Ectodermal cell (in vitro differentiated cells): ENCODE results near the gene ACOT8.
"Not testable (repeated sequence)": the region's sequence is repeated elsewhere in the genome, so short reads cannot be mapped to it uniquely, and the experiment has no call there.

ENCODE experiments used
- H3K27ac ChIP-seq: 2 replicates; pipeline ENCODE4 v1.7.0; 2013; ENCODE audit warnings: mild to moderate bottlenecking, low read depth, low read length; ENCODE audit not compliant: insufficient read depth, poor library complexity, severe bottlenecking
- H3K27me3 ChIP-seq: 2 replicates; pipeline ENCODE4 v1.7.0; 2013; ENCODE audit warnings: mild to moderate bottlenecking, low read length; ENCODE audit not compliant: insufficient read depth, control insufficient read depth, poor library complexity, severe bottlenecking
- H3K36me3 ChIP-seq: one replicate; pipeline ENCODE4 v1.7.0; 2013; ENCODE audit warnings: low read length; ENCODE audit not compliant: control insufficient read depth, insufficient read depth
- H3K4me1 ChIP-seq: one replicate; pipeline ENCODE4 v1.7.0; 2013; ENCODE audit warnings: low read length; ENCODE audit not compliant: control insufficient read depth, insufficient read depth
- H3K4me3 ChIP-seq: 2 replicates; pipeline ENCODE4 v1.7.0; 2013; ENCODE audit warnings: low read depth, low read length, control low read depth; ENCODE audit not compliant: insufficient read depth
- H3K9me3 ChIP-seq: 2 replicates; pipeline ENCODE4 v1.7.0; 2013; ENCODE audit warnings: mild to moderate bottlenecking, low read length, moderate library complexity; ENCODE audit not compliant: control insufficient read depth
- whole genome bisulfite sequencing, 2 experiments: methylation state at CpG; one replicate each; pipeline ENCODE4 v1.1.7; 2013; ENCODE audit warnings: missing lambda C conversion rate in 2 of 2; 5-methylcytosine and 5-hydroxymethylcytosine counted together

The ACOT8 gene

DNA sequence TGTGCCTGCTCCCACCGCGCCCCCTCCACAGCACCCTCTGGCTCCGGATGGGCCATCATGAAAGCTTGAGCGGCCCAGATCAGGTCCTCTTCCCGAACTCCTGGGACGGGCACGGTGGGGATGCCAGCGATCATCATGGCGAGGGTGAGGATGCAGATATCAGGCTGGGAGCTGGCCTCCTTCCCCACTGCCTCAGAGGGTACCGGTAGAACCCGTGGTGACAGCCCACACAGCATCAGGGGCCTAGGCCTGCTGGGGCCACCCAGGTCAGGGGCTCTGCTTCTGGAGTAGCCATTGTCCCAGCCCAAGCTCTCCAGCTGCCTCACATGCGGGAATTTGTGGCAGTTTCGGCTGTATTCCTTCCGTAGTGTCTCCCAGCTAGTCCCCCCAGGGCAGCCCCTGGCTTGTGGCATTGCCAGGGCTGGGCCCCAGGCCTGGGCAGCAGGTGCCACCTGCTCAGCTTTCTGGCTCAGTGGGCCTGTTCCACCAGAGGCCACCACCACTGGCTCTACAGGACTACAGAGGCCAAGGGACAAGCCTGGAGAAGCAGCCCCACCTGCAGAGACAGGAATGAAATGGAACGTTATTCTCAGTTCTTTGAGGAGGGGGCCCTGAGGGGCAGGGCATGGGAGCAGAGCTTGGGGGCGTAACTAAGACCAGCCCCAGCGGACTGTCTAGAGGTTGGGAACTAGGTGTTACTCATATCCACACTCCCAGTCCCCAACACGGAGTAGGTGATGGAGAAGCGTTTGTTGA lies 29.6 kb upstream of the ACOT8 start:
- Histone ChIP-seq H3K36me3 (peaks cover 16% of the 10 kb centered on the region), H3K4me1 (peaks cover 8% of the 10 kb centered on the region), H3K4me3 (no peak overlapping the region), H3K9me3 (no peaks in the 10 kb centered on the region), H3K27me3 (peaks cover 14% of the 10 kb centered on the region), H3K27ac (no peak overlapping the region)
- 92 to 94% methylated on average over 18 to 19 of the region's 19 CpGs for WGBS, 2 experiments

DNA sequence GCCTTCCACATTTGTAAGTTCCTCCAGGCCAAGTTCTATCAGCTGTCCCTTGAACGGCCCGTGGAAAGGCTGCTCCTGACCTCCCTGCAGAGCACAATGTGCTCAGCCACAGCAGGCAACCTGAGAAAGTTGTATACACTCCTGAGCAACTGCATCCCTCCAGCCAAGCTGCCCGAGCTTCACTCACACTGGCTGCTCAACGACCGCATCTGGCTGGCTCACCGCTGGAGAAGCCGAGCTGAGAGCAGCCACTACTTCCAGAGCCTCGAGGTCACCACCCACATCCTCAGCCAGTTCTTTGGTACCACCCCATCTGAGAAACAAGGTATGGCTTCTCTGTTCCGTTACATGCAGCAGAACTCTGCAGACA lies 25.9 kb upstream of the ACOT8 start:
- Histone ChIP-seq H3K27ac (no peak overlapping the region), H3K9me3 (no peaks in the 10 kb centered on the region), H3K4me1 (no peaks in the 10 kb centered on the region), H3K36me3 (peaks cover 16% of the 10 kb centered on the region), H3K4me3 (no peak overlapping the region), H3K27me3 (no peaks in the 10 kb centered on the region)
- WGBS, 2 experiments = 92 to 93% methylated on average over 9 of the region's 9 CpGs

DNA sequence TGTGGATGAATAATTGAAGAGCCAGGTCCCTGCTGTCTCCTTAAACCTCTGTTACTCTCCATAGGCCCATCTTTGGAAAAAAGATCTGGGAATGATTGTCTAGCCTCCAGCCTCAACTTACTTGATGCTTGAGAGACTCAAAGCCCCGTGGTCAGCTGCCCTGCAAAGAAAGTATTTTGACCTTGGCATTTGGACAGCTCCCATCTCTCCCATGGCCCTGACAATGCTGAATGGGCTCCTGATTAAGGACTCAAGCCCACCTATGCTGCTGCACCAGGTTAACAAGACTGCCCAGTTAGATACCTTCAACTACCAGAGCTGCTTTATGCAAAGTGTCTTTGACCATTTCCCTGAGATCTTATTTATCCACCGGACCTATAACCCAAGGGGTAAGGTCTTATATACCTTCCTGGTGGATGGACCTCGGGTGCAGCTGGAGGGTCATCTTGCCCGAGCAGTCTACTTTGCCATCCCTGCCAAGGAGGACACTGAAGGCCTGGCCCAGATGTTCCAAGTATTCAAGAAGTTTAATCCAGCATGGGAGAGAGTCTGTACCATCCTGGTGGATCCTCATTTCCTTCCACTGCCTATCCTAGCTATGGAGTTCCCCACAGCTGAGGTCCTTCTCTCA lies 25.4 kb upstream of the ACOT8 start:
- no peaks in the 10 kb centered on the region for H3K4me1 ChIP-seq
- 95 to 96% methylated on average over 4 of the region's 4 CpGs for WGBS, 2 experiments
- peaks cover 16% of the 10 kb centered on the region for H3K36me3 ChIP-seq
- H3K27me3 ChIP-seq = no peaks in the 10 kb centered on the region
- no peak overlapping the region for H3K4me3 ChIP-seq
- H3K9me3 ChIP-seq = no peaks in the 10 kb centered on the region
- H3K27ac ChIP-seq = no peak overlapping the region

DNA sequence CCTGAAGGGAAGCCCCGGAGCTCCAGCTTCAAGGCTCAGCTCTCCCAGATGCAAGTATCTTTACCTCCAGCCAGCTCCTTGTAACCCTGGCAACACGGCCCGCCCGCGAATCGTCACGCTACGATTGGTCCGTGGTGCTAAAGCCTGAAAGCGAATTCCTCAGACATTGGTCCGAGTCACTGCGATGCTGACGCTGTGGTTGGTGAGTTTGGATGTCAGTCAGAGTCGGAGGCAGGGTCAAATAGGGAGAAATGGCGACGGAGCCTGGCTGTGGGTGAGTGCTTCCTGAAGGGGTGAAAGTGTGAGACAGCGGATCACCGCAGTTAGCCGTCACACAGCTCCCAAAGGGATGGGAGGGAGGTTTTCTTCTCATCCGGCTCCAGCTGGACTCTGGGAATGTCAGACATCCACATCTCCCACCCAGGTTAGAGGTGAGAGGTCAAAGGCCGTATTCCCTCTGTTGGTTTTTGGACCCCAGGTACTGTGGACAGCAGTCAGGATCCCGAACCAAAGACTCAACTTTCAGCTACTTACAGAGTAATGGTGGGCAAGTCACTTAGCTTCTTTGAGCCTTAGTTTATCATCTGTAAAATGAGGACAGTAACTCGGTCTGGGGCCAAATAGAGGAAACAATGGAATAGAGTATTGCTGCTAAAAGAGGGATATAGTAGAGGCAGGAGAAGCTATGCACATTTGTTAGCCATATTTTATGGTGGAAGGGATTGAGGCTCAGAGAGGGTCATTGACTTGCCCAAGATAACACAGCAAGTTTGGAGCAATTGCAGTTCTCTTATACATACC lies 24.0 kb upstream of the ACOT8 start, which contains the start of gene ZSWIM1:
ZSWIM1 (plus strand) TSS at position 240 of the 801 bp plus-strand sequence. CDS start 1,366 bp downstream, outside the sequence.
- Histone ChIP-seq H3K27ac (no peak within 1 kb of the TSS), H3K4me3 (peak within 1 kb of the TSS; percentile 84), H3K4me1 (no peaks in the 10 kb centered on the region), H3K27me3 (no peaks in the 10 kb centered on the region), H3K9me3 (no peaks in the 10 kb centered on the region), H3K36me3 (peaks cover 16% of the 10 kb centered on the region)
- 2% methylated on average over 23 of the region's 23 CpGs for WGBS, 2 experiments

GRCh38 chr20:45878076-45878761 lies 21.0 kb upstream of the ACOT8 start:
- peaks cover 8% of the 10 kb centered on the region for H3K36me3 ChIP-seq
- no peak overlapping the region for H3K27ac ChIP-seq
- no peak overlapping the region for H3K4me3 ChIP-seq
- 93 to 94% methylated on average over 13 of the region's 13 CpGs for WGBS, 2 experiments
- H3K27me3 ChIP-seq = no peaks in the 10 kb centered on the region
- H3K9me3 ChIP-seq = no peaks in the 10 kb centered on the region
- no peaks in the 10 kb centered on the region for H3K4me1 ChIP-seq

- Histone ChIP-seq H3K4me3 (no peak overlapping the region), H3K27me3 (no peaks in the 10 kb centered on the region), H3K27ac (no peak overlapping the region), H3K9me3 (no peaks in the 10 kb centered on the region), H3K4me1 (no peaks in the 10 kb centered on the region), H3K36me3 (no peaks in the 10 kb centered on the region)
- WGBS, 2 experiments = 86 to 90% methylated on average over 4 of the region's 4 CpGs
These were observed 17.4 kb upstream of the ACOT8 start for GRCh38 chr20:45874576-45874975.

GRCh38 chr20:45874104-45874481 lies 16.9 kb upstream of the ACOT8 start:
- 94 to 96% methylated on average over 10 of the region's 10 CpGs for WGBS, 2 experiments
- H3K27me3 ChIP-seq, H3K4me3 ChIP-seq, H3K9me3 ChIP-seq, H3K4me1 ChIP-seq, H3K27ac ChIP-seq, H3K36me3 ChIP-seq: not testable (repeated sequence)

GRCh38 chr20:45873409-45874103 lies 16.4 kb upstream of the ACOT8 start:
- Histone ChIP-seq H3K36me3 (no peaks in the 10 kb centered on the region), H3K4me1 (no peaks in the 10 kb centered on the region), H3K27me3 (no peaks in the 10 kb centered on the region), H3K4me3 (no peak overlapping the region), H3K27ac (no peak overlapping the region), H3K9me3 (no peaks in the 10 kb centered on the region)
- WGBS, 2 experiments = 82 to 100% methylated on average over 1 of the region's 1 CpG

GRCh38 chr20:45872626-45873025 lies 15.4 kb upstream of the ACOT8 start:
- Histone ChIP-seq H3K9me3 (no peaks in the 10 kb centered on the region), H3K4me3 (no peak overlapping the region), H3K36me3 (no peaks in the 10 kb centered on the region), H3K4me1 (no peaks in the 10 kb centered on the region), H3K27ac (no peak overlapping the region), H3K27me3 (no peaks in the 10 kb centered on the region)
- WGBS, 2 experiments = 85 to 94% methylated on average over 4 of the region's 4 CpGs
